Hematopoietic multipotent progenitor cell treated with erythropoietin and hydrocortisone succinate and interleukin-3 and kit ligand, for 8 days (in vitro differentiated cells): ENCODE measurements around the gene KCNH8.

Source experiments
- DNase-seq: peaks from one replicate; pipeline ENCODE4 v3.0.0-alpha.2; 2015

Gene KCNH8

GRCh38 chr3:19254784-19255338, 106.6 kb downstream of the KCNH8 start:
- DNase-seq = no peak

- no peak for DNase-seq
Observed at GRCh38 chr3:19256313-19256712, 108.0 kb downstream of the KCNH8 start.

GRCh38 chr3:19263606-19264005, 115.3 kb downstream of the KCNH8 start:
- DNase-seq = no peak

GRCh38 chr3:19264424-19264823, 116.1 kb downstream of the KCNH8 start:
- no peak for DNase-seq

- DNase-seq = no peak
Observed at GRCh38 chr3:19267040-19267439, 118.7 kb downstream of the KCNH8 start.

GRCh38 chr3:19270481-19270880, 122.2 kb downstream of the KCNH8 start:
- DNase-seq = no peak

GRCh38 chr3:19272296-19272695, 124.0 kb downstream of the KCNH8 start:
- no peak for DNase-seq

- DNase-seq = no peak
Observed at GRCh38 chr3:19273091-19273490, 124.8 kb downstream of the KCNH8 start.

- no peak for DNase-seq
Observed at GRCh38 chr3:19274576-19274975, 126.3 kb downstream of the KCNH8 start.

GRCh38 chr3:19284974-19285373, 136.7 kb downstream of the KCNH8 start:
- no peak for DNase-seq

- DNase-seq = no peak
Observed at GRCh38 chr3:19293295-19293694, 145.0 kb downstream of the KCNH8 start.

GRCh38 chr3:19295208-19295607, 146.9 kb downstream of the KCNH8 start:
- no peak for DNase-seq

- DNase-seq = no peak
Observed at GRCh38 chr3:19331931-19332330, 183.6 kb downstream of the KCNH8 start.

GRCh38 chr3:19334120-19334519, 185.8 kb downstream of the KCNH8 start:
- DNase-seq = no peak

- no peak for DNase-seq
Observed at GRCh38 chr3:19338769-19339168, 190.5 kb downstream of the KCNH8 start.

- no peak for DNase-seq
Observed at GRCh38 chr3:19342389-19342788, 194.1 kb downstream of the KCNH8 start.

GRCh38 chr3:19346759-19347158, 198.4 kb downstream of the KCNH8 start:
- no peak for DNase-seq

- DNase-seq = no peak
Observed at GRCh38 chr3:19347671-19348070, 199.4 kb downstream of the KCNH8 start.

GRCh38 chr3:19348500-19348899, 200.2 kb downstream of the KCNH8 start:
- no peak for DNase-seq

- DNase-seq = peak; percentile 44
Observed at GRCh38 chr3:19348941-19349564, 200.7 kb downstream of the KCNH8 start.

- no peak for DNase-seq
Observed at GRCh38 chr3:19357947-19358346, 209.6 kb downstream of the KCNH8 start.

- DNase-seq = no peak
Observed at GRCh38 chr3:19363071-19363470, 214.8 kb downstream of the KCNH8 start.

- no peak for DNase-seq
Observed at GRCh38 chr3:19364148-19364547, 215.8 kb downstream of the KCNH8 start.

GRCh38 chr3:19365471-19365870, 217.2 kb downstream of the KCNH8 start:
- DNase-seq = no peak

GRCh38 chr3:19384868-19385267, 236.6 kb downstream of the KCNH8 start:
- no peak for DNase-seq
